Smooth muscle cell (in vitro differentiated cells): ENCODE results near the gene TPSG1. TPM values are rescaled to one million over a fixed set of nuclear protein-coding genes. Genes with fewer than 3 reads are reported as not detected.

Experiments used
- DNase-seq: peaks from one replicate; lab custom pipeline; 2025; ENCODE audit not compliant: unreplicated experiment; lab: John Stamatoyannopoulos, UW
- H2AFZ ChIP-seq: fragments of 200-600 bp; sonication (generic); 2 replicates; pipeline ENCODE4 v1.6.0; 2016; ENCODE audit warnings: antibody characterized with exemption, low read depth, mild to moderate bottlenecking
- H3F3A ChIP-seq: fragments of 200-600 bp; sonication (generic); 2 replicates; pipeline ENCODE4 v1.6.0; 2017; ENCODE audit warnings: antibody characterized with exemption, low read depth
- H3K27ac ChIP-seq: fragments of 200-600 bp; sonication (generic); 2 replicates; pipeline ENCODE4 v1.5.1; 2016; ENCODE audit warnings: low read depth, mild to moderate bottlenecking
- H3K27me3 ChIP-seq: fragments of 200-600 bp; sonication (generic); 2 replicates; pipeline ENCODE4 v1.6.1; 2016; ENCODE audit warnings: low read depth, mild to moderate bottlenecking
- H3K36me3 ChIP-seq: fragments of 200-600 bp; sonication (generic); 2 replicates; pipeline ENCODE4 v1.5.1; 2016; ENCODE audit warnings: low read depth
- H3K4me1 ChIP-seq: fragments of 200-600 bp; sonication (generic); 2 replicates; pipeline ENCODE4 v1.5.1; 2016; ENCODE audit warnings: low read depth
- H3K4me2 ChIP-seq: fragments of 200-600 bp; sonication (generic); 2 replicates; pipeline ENCODE4 v1.6.0; 2016; ENCODE audit warnings: mild to moderate bottlenecking
- H3K4me3 ChIP-seq: fragments of 200-600 bp; sonication (generic); 2 replicates; pipeline ENCODE4 v1.5.1; 2016; ENCODE audit warnings: mild to moderate bottlenecking
- H3K79me2 ChIP-seq: fragments of 200-600 bp; sonication (generic); 2 replicates; pipeline ENCODE4 v1.6.0; 2016; ENCODE audit warnings: low read depth, mild to moderate bottlenecking
- H3K9ac ChIP-seq: fragments of 200-600 bp; sonication (generic); 2 replicates; pipeline ENCODE4 v1.6.0; 2016; ENCODE audit warnings: low read depth
- H3K9me3 ChIP-seq: fragments of 200-600 bp; sonication (generic); replicated peaks from 2 replicates; pipeline ENCODE4 v1.5.1; 2016; ENCODE audit warnings: low read depth
- H4K20me1 ChIP-seq: fragments of 200-600 bp; sonication (generic); 2 replicates; pipeline ENCODE4 v1.6.0; 2016; ENCODE audit warnings: low read depth
- WGBS: methylation state at CpG from one replicate; pipeline ENCODE4 v1.1.7; 2016; ENCODE audit warnings: low lambda C conversion rate; 5-methylcytosine and 5-hydroxymethylcytosine counted together
- polyA plus RNA-seq: library from polyadenylated mRNA; unstranded; fragments of >200 nt; fragmentation: Nextera tagmentation; extraction: Ambion mirVana; gene quantifications from 2 replicates; pipeline ENCODE4 v1.2.1, GENCODE V29; 2016
- total RNA-seq: library from RNA; depleted of rRNA; stranded (reverse); fragments of >200 nt; gene quantifications from 2 replicates; pipeline ENCODE4 v1.2.3, GENCODE V29; 2014
- TF ChIP-seq, protein P1 (sequence below): fragments of 200-600 bp; sonication (generic); IDR thresholded peaks from 2 replicates; pipeline ENCODE4 v1.5.1; 2017; ENCODE audit warnings: borderline replicate concordance, mild to moderate bottlenecking, antibody characterized with exemption; ENCODE audit not compliant: insufficient read depth, poor library complexity, severe bottlenecking

TPSG1 gene
- total and polyA plus RNA-seq, 2 experiments from 2014 or later, result not detected

DNA sequence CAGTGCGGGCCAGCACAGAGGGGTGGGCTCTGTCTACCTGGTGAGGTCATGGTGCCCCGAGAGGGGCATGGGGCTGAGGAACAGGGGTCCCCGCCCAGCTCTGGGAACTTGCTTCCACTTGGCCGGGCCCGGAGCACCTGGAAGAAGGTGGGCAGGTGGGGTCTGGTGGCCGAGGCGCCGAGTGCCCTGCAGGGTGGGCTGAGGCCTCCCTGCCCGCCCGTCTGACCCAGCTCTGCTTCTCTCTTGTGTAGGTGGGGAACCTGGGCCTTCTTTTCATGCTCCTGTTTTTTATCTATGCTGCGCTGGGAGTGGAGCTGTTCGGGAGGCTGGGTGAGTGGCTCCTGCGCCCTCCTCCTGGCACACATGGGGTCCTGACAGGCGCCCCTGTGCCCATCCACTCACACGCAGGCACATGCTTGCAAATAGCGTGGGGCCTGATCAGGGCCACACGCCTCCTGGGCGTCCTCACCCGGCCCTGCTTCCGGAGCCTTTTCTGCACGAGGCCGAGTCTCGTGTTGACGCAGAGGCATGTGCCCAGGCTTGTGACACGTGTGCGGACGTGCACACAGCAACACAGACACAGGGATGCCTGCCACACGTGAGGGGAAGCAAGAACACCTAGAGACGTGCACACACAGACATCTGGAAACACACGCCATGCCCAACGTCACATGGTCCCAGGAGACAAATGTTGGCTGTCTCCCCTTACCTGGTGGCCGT is 8.2 kb downstream of the TPSG1 start:
- H4K20me1 ChIP-seq, result no peaks in the 10 kb centered on the region
- no peak overlapping the region for H2AFZ ChIP-seq
- H3K36me3 ChIP-seq, result no peaks in the 10 kb centered on the region
- no peaks in the 10 kb centered on the region for H3K79me2 ChIP-seq
- H3K27me3 ChIP-seq, result no peaks in the 10 kb centered on the region
- no peak overlapping the region for H3K27ac ChIP-seq
- no peak overlapping the region for H3K9ac ChIP-seq
- TF ChIP-seq, protein P1, sequence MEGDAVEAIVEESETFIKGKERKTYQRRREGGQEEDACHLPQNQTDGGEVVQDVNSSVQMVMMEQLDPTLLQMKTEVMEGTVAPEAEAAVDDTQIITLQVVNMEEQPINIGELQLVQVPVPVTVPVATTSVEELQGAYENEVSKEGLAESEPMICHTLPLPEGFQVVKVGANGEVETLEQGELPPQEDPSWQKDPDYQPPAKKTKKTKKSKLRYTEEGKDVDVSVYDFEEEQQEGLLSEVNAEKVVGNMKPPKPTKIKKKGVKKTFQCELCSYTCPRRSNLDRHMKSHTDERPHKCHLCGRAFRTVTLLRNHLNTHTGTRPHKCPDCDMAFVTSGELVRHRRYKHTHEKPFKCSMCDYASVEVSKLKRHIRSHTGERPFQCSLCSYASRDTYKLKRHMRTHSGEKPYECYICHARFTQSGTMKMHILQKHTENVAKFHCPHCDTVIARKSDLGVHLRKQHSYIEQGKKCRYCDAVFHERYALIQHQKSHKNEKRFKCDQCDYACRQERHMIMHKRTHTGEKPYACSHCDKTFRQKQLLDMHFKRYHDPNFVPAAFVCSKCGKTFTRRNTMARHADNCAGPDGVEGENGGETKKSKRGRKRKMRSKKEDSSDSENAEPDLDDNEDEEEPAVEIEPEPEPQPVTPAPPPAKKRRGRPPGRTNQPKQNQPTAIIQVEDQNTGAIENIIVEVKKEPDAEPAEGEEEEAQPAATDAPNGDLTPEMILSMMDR, result no peak
- no peaks in the 10 kb centered on the region for H3F3A ChIP-seq
- H3K4me3 ChIP-seq, result no peak overlapping the region
- 96% methylated on average over 30 of the region's 32 CpGs for WGBS
- DNase-seq, result no peak
- no peaks in the 10 kb centered on the region for H3K4me1 ChIP-seq
- H3K9me3 ChIP-seq, result no peaks in the 10 kb centered on the region
- no peak overlapping the region for H3K4me2 ChIP-seq

DNA sequence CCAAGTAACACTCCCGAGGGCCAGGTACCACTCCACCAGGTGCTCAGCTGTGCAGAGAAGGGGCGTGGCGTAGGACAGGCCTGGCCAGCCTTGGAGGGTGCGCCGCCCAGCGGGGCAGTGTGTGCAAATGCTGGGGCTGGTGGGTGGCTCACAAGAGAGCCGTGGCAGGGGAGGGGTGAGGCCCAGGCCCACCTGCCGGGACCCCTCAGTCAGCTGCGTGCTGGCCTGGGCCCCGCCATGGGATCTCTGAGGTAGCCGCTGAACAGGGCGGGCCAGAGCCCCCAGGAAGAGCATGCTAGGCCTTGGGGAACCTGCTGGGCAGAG is 8.8 kb downstream of the TPSG1 start:
- no peak overlapping the region for H3K4me2 ChIP-seq
- H3K9me3 ChIP-seq, result no peaks in the 10 kb centered on the region
- H2AFZ ChIP-seq, result no peak overlapping the region
- TF ChIP-seq, protein P1, result no peak
- no peak overlapping the region for H3K9ac ChIP-seq
- no peak overlapping the region for H3K4me3 ChIP-seq
- no peaks in the 10 kb centered on the region for H3K27me3 ChIP-seq
- no peaks in the 10 kb centered on the region for H3K79me2 ChIP-seq
- no peaks in the 10 kb centered on the region for H3K4me1 ChIP-seq
- no peak overlapping the region for H3K27ac ChIP-seq
- no peaks in the 10 kb centered on the region for H4K20me1 ChIP-seq
- H3F3A ChIP-seq, result no peaks in the 10 kb centered on the region
- WGBS, result 90% methylated on average over 12 of the region's 12 CpGs
- H3K36me3 ChIP-seq, result no peaks in the 10 kb centered on the region
- no peak for DNase-seq

- Histone ChIP-seq H3K36me3 (no peaks in the 10 kb centered on the region), H3K4me2 (no peak overlapping the region), H3K27me3 (no peaks in the 10 kb centered on the region), H4K20me1 (no peaks in the 10 kb centered on the region), H3F3A (no peaks in the 10 kb centered on the region), H3K4me3 (no peak overlapping the region), H3K4me1 (no peaks in the 10 kb centered on the region), H3K9me3 (no peaks in the 10 kb centered on the region), H3K27ac (no peak overlapping the region), H2AFZ (no peak overlapping the region), H3K9ac (no peak overlapping the region), H3K79me2 (no peaks in the 10 kb centered on the region)
- TF ChIP-seq, protein P1, result no peak
- DNase-seq, result no peak
- WGBS, result 86% methylated on average over 25 of the region's 32 CpGs
These were observed 9.3 kb downstream of the TPSG1 start for GRCh38 chr16:1215574-1216295.
